HG03378 (cell line): ENCODE data around the gene ITPR1.

Experiments
- ATAC-seq: cut with Tn5 transposase; IDR thresholded peaks from one replicate; pipeline ENCODE4 v1.9.1; 2021; ENCODE audit warnings: mild to moderate bottlenecking, moderate library complexity; ENCODE audit not compliant: unreplicated experiment

ITPR1 gene

GRCh38 chr3:4799266-4800256 is 306.4 kb downstream of the ITPR1 start:
- ATAC-seq, result no peak

- ATAC-seq, result no peak
These were observed 307.4 kb downstream of the ITPR1 start for GRCh38 chr3:4800595-4800994.

- no peak for ATAC-seq
These were observed 308.7 kb downstream of the ITPR1 start for GRCh38 chr3:4801892-4802291.

- ATAC-seq, result no peak
These were observed 309.8 kb downstream of the ITPR1 start for GRCh38 chr3:4802903-4803302.

- ATAC-seq, result no peak
These were observed 311.3 kb downstream of the ITPR1 start for GRCh38 chr3:4804161-4805058.

GRCh38 chr3:4805662-4806061 is 312.5 kb downstream of the ITPR1 start:
- no peak for ATAC-seq

- no peak for ATAC-seq
These were observed 313.5 kb downstream of the ITPR1 start for GRCh38 chr3:4806535-4807108.

GRCh38 chr3:4807381-4808280 is 314.5 kb downstream of the ITPR1 start:
- no peak for ATAC-seq

- no peak for ATAC-seq
These were observed 315.5 kb downstream of the ITPR1 start for GRCh38 chr3:4808637-4809036.

GRCh38 chr3:4809922-4810321 is 316.8 kb downstream of the ITPR1 start:
- no peak for ATAC-seq

GRCh38 chr3:4812591-4812990 is 319.4 kb downstream of the ITPR1 start:
- no peak for ATAC-seq

- ATAC-seq, result no peak
These were observed 320.8 kb downstream of the ITPR1 start for GRCh38 chr3:4813909-4814304.

GRCh38 chr3:4814305-4814903 is 321.3 kb downstream of the ITPR1 start:
- no peak for ATAC-seq

GRCh38 chr3:4814904-4815574 is 321.9 kb downstream of the ITPR1 start:
- ATAC-seq, result no peak

- ATAC-seq, result no peak
These were observed 323.2 kb downstream of the ITPR1 start for GRCh38 chr3:4816306-4816705.

- ATAC-seq, result no peak
These were observed 323.6 kb downstream of the ITPR1 start for GRCh38 chr3:4816718-4817117.

- ATAC-seq, result no peak
These were observed 324.0 kb downstream of the ITPR1 start for GRCh38 chr3:4817128-4817527.

- no peak for ATAC-seq
These were observed 325.0 kb downstream of the ITPR1 start for GRCh38 chr3:4818164-4818563.

- ATAC-seq, result no peak
These were observed 326.0 kb downstream of the ITPR1 start for GRCh38 chr3:4818986-4819693.
